ENCODE measurements around the gene TOP3B.

The TOP3B gene

GRCh38 chr22:21998595-21999247 lies 16.1 kb upstream of the TOP3B start:
- no peak for TF ChIP-seq ZNF274 (IDR thresholded peaks at IDR 0.05; ENCODE audit: low read depth, low read length)
- no peak overlapping the region for H3K4me3 ChIP-seq (ENCODE audit: low read length)

DNA sequence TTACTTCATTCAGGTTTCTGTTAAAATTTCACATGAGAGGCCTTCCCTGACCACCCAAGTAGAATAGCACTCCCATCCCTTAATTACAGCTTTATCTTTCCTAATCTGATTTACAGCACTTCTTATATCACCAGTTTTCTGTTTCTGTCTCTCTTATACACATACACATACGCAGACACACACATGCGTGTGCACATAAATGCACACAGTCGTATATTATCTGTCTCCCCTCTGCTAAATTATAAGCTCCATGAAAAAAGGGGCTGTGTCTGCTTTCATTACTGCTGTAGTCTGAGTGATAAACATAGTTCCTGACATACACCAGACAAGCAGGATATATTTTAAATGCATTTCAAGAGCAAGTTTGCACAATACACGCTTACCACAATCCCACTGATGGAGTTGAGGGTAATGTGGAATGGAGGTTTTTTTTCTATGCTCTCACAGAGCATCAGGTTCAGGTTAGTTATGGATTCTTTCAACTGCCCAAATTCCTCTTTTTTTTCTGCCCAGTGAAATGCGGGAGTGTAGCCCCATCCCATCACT lies 13.7 kb upstream of the TOP3B start:
- no peak overlapping the region for H3K4me3 ChIP-seq (ENCODE audit: low read length)

GRCh38 chr22:21995660-21996059 lies 13.1 kb upstream of the TOP3B start:
- H3K4me3 ChIP-seq (ENCODE audit: low read length) = no peak overlapping the region
- TF ChIP-seq ZNF274 (IDR thresholded peaks at IDR 0.05; ENCODE audit: low read depth, low read length) = no peak

More for the DNA sequence above, 13.7 kb upstream of the TOP3B start:
- TF ChIP-seq ZNF274 (IDR thresholded peaks at IDR 0.05; ENCODE audit: low read depth, low read length) = no peak

- TF ChIP-seq ZNF274 (IDR thresholded peaks at IDR 0.05; ENCODE audit: low read depth, low read length) = no peak
Observed at GRCh38 chr22:21994881-21995444, 12.4 kb upstream of the TOP3B start.

DNA sequence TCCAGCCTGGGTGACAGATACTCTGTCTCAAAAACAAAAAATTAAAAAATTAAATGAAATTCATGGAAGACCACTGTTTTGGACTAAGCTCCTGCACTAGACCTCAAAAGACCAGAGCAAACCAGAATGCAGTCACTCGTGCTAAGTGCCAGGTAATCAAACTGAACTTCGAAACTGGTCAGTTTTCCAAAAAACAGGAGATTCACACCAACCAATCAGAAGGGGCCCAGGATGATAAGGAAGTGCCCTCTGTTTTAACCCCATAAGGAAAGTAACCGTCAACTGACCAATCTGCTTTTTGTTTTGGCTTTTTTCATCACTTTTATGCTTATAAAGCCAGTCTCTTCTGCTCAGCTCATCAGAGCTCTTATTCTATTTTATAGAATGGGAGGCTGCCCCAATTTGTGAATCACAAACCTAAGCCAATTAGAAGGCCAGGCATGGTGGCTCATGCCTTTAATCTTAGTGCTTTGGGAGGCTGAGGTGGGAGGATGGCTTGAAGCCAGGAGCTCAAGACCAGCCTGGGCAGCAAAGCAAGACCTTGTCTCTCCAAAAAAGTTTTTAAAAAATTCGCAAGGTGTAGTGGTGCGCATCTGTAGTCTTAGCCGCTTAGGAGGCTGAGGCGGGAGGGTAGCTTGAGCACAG lies 10.1 kb upstream of the TOP3B start:
- H3K4me3 ChIP-seq (ENCODE audit: low read length) = no peak overlapping the region
- no peak for TF ChIP-seq ZNF274 (IDR thresholded peaks at IDR 0.05; ENCODE audit: low read depth, low read length)

More at GRCh38 chr22:21994881-21995444, 12.4 kb upstream of the TOP3B start:
- no peak overlapping the region for H3K4me3 ChIP-seq (ENCODE audit: low read length)

DNA sequence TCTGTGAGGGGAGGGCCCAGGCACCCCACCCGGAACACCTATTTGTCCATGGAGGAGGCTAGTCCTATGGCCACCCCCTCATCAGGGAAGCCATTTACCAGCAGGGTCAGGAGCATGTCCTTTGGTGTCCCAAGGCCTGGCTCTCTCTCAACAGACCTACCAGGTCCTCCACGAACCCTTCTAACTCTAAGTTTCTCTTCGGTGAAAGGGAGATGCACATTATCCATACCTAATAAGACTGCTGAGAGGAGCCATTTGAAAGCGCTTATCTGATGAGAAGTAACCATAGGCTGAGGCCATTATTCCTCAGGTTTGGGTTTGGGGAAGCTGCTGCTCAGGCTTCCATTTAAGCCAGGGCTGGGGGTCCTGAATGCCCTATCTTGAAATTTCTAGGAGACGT lies 9.2 kb upstream of the TOP3B start:
- H3K4me3 ChIP-seq (ENCODE audit: low read length) = no peak overlapping the region
- TF ChIP-seq ZNF274 (IDR thresholded peaks at IDR 0.05; ENCODE audit: low read depth, low read length) = no peak

DNA sequence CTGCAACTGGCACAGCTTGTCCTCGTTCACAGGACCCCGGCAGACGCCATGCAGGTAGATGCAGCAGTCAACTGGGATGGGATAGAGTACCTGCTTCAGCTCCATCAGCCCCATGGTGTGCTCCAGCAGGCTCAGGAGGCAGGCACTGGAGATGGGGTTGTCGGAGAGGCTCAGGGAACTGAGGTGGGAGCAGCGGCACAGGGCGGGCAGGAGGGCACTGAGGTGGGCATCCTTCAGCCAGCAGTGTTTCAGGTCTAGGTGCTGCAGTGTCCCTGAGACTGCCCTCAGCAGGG lies 8.7 kb upstream of the TOP3B start:
- no peak for TF ChIP-seq ZNF274 (IDR thresholded peaks at IDR 0.05; ENCODE audit: low read depth, low read length)

GRCh38 chr22:21990445-21991303 lies 8.1 kb upstream of the TOP3B start:
- no peak for TF ChIP-seq ZNF274 (IDR thresholded peaks at IDR 0.05; ENCODE audit: low read depth, low read length)
- no peak overlapping the region for H3K4me3 ChIP-seq (ENCODE audit: low read length)

More for the DNA sequence above, 8.7 kb upstream of the TOP3B start:
- H3K4me3 ChIP-seq (ENCODE audit: low read length) = no peak overlapping the region

DNA sequence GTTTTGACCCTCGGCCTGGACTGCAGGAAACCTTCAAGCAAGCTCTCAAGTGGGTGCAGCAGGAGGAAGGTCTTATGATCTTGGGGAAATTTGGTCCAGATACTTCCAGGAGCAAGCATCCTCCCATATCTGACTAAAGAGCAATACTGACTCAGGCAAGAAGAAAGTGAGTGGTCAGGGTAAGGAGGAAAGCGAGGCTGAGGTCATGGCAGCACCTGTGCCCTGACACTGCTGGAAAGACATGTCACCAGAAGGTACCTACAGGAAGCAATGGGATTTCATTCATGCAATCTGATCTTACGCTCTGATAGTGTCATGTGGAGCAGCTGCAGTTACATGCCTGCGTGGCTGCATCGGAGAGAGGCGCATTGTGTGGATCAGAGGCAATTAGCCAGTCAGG lies 6.5 kb upstream of the TOP3B start:
- H3K4me3 ChIP-seq (ENCODE audit: low read length) = no peak overlapping the region
- TF ChIP-seq ZNF274 (IDR thresholded peaks at IDR 0.05; ENCODE audit: low read depth, low read length) = no peak

DNA sequence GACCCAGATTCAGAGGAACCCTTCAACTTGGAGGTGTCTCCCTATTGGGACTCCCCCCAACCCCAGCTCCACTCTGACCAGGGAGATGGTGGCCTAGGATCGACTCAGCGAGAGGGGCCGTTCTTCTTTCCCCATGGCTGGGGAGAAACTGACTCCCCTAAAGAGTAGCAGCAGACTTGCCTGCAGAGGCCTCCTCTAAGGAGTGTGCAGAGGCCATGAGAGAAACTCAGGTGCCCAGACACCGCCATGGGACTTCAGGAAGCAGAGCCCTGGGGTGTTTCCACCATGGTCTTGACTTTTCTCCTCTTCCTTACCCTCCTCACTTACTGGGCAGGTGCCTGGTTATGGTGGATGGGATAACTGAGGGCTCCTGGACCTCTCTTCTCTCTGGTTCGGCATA lies 2.6 kb upstream of the TOP3B start:
- H3K4me3 ChIP-seq (ENCODE audit: low read length) = no peak overlapping the region
- TF ChIP-seq ZNF274 (IDR thresholded peaks at IDR 0.05; ENCODE audit: low read depth, low read length) = no peak

- H3K4me3 ChIP-seq (ENCODE audit: low read length) = no peak overlapping the region
- no peak for TF ChIP-seq ZNF274 (IDR thresholded peaks at IDR 0.05; ENCODE audit: low read depth, low read length)
Observed at GRCh38 chr22:21984793-21985192, 2.2 kb upstream of the TOP3B start.

DNA sequence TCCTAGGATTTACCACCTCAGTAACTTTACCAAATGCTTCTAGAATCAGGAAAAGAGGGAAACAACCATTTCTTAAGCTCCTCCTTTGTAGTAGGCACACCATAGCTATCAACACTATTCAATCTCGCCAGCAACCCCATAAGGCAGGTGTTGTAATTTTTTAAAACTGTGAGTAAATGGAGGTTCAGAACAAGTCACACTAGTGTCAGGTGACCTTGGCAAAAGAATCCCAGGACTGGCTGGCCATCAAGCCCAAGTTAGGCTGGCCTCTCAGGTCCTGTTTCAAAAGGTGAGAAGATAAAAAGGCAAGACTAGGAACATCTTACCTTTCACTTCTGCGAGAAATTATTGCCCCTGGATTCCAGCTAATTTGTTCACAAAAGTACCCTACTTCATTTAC lies 713 bp downstream of the TOP3B start:
- no peak for TF ChIP-seq ZNF274 (IDR thresholded peaks at IDR 0.05; ENCODE audit: low read depth, low read length)
- peak overlapping the region; percentile 95 for H3K4me3 ChIP-seq (ENCODE audit: low read length)

- TF ChIP-seq ZNF274 (IDR thresholded peaks at IDR 0.05; ENCODE audit: low read depth, low read length) = no peak
- H3K4me3 ChIP-seq (ENCODE audit: low read length) = no peak overlapping the region
Observed at GRCh38 chr22:21980547-21980946, 2.0 kb downstream of the TOP3B start.
